Measurements from ENCODE around the gene INO80C.

The INO80C gene

DNA sequence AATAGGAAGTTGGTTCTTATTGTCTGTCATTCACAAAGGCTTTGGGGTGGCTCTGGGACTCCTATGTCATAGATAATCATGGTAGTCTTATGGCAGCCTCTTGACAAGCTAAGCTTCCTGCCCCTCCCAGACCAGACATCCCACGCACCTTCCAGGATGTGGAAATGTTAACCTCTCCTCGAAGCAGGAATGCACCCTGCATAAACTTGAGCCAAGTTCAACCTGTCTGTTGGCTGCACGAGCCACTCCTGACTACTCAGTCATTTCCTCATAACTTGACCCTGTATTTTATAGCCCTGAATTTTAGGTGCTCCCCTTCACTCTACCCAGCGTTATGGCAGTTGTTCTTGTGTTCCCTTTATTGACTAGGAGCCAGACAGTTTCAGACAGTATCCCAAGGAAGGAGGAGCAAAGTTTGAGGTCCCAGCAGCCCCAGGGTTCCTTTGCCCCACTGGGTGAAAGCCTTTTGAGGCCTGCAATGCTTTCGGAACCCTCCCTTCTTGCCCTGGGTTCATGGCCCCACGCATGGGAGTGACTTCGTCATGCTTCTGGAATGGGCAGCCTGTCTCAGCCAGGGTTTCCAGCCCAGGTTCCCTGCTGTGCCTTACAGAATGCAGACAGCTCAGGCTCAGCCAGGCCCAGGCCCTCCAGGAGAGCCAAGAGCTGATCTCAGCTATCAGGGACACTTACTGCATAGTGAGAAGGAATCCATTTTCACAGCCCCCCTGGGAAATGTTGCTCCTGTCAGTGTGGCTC is 15.6 kb upstream of the INO80C start:
- DNase-seq (ENCODE audit: low read depth): no peak

DNA sequence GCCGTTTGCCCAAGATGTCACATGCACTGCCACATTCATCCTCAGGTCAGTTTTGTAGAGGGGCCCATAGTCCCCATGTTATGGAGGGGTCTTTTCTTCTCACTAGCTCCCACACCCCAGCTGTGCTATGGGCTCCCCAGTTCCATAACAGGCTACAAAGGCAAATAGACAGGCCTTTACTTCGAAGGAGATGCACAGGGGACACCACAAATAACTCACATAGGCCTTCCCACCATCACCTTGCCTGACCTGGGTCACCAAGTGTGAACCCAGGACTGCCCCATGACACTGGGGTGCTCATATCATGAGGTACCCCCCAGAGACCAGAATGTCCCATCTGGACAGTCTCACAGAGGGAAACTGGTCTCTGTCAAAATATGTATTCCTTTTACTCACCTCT is 15.0 kb upstream of the INO80C start:
- DNase-seq (ENCODE audit: low read depth): no peak

DNA sequence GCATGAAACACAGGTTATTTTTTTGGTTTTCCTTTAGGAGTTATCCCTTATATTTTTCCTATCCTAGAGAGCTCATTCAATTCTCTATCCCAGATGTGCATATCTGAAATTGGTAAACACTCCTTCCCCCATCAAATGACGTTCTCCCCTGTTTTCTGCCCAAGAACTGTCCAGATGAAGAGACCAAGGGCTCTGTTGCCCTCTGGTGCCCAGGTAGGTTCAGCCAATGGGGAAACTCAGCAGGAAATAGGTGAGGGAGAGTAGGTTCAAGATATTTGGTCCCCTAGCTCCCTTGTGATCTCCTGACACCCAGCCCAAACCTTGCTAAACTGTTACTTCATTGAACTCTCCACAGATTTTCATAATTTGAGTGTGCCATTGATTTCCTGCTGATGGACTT is 14.1 kb upstream of the INO80C start:
- no peak for DNase-seq (ENCODE audit: low read depth)

DNA sequence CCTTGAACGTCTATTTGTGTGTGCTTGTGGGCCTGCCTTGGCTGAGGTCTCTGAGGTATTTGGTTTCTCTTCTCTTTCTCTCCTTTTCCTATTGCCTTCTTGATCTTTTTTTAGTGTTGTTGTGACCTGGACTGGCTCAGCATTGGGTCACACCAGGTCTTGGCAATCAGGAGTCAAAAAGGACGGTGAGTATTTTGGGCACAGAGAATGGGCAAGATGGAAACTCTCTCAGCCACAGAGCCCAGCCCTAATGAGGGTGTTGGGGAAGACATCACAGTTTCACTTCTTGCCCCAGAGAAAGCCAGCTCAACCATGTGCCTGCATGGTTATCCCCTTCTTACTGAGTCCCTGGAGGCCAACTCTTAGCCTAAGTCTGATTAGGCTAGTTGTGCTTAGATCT is 13.7 kb upstream of the INO80C start:
- no peak for DNase-seq (ENCODE audit: low read depth)

DNA sequence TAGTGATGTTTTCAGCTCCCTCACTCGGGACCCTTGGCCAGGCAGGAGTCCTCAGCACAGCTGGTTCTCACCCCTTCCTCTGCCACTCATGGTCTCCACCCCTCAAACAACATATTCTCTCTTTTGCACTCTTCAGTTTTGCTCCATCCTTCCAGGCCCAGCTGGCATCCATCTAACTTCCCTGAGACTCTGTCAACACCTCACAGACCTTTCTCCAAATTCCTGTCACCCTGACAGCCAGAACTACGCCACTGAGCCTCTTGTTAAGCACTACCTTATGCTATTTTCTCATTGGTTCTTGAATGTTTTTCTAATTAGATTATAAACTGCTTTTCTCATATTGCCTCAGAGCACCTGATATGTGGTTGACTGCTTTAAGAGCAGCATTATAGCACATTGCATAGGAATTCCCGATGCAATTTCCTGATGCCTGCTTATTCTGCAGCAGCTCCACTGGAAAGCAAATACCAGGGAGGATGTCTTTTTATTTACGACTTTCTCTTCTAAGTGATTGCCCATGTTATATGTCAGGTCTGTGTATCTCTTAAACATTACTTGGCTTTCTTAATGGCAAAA is 12.4 kb upstream of the INO80C start:
- DNase-seq (ENCODE audit: low read depth): no peak

DNA sequence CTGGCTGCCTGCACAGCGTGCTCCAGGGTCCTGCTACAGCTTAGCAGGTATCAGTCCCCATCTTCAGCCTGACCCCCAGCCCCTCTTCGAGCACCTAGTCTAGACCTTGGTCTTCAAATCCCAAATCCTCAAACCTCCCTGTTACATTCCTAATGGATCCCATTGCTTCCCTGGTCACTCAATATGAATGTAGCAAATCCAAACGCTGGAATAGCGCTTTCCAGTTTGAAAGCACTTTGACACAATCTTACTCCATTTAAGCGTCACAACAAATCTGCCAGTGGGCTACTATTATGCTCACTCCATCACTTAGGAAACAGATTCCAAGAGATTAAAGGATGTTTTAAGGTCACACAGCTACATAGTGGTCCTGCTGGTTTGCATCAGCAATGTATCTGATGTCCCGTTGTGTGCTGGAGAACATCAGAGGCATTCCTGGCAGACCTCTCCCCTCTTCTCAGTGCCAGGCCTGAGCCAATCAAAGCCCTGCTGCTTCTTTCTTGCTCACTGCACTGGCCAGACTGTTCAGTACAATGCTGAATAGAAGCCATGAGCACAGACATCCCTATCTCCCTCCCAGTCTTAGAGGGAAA is 11.1 kb upstream of the INO80C start:
- DNase-seq (ENCODE audit: low read depth): no peak

DNA sequence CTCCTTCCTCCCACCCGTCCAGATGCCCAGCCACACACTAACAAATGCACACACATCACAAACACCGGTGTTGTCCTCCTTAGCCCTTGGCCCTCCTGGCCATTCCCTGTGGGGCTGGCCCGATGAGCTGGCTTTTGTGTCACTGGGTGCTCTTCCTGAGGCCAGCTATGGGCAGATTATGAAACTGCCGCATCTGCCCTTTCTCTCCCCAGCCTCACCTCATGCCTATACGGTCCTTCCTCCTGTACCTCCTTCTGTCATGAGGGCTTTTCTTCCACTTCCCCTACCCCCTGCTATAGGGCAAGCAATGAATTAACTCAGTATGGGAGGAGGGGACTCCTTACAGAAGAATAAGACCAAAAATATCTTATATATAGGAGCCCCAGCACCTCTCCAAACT is 10.3 kb upstream of the INO80C start:
- DNase-seq (ENCODE audit: low read depth): no peak

DNA sequence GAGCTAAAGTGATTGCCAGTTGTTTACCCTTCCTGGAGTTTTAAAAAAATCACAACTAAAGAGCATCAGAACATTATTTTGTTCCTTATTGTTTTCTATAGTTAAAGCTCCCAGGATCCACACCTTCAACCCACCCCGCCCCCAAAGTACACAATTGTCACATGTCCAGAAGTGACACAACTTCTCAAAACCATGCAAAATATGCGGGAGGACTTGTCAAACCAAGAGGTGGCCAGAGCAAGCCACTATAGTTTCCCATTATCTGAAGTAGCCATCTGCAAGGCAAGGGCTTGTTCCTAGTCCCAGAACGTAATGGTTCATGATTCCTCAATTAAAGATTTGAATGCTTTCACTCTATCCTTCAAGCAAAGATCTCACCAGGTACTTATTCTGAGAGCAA is 9.9 kb upstream of the INO80C start:
- DNase-seq (ENCODE audit: low read depth): no peak

DNA sequence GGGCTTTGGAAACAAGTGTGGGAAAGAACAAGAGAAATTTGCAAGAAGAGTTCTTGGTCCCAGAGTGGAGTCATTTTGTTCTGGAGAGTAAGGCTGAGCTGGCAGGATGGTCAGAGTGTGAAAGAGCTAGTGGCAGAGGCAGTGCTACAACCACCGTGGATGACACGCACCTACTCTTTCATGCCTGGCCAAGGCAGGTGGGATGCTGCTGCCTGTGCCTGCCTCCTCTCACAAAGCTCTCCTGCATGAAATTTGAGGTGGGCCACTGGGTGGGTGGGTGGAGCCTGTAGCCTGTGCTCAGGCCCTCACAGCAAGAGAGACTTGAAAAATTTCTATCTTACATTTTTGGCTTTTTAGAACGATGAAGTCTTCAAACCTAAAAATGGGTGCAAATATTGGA is 9.4 kb upstream of the INO80C start:
- no peak for DNase-seq (ENCODE audit: low read depth)

DNA sequence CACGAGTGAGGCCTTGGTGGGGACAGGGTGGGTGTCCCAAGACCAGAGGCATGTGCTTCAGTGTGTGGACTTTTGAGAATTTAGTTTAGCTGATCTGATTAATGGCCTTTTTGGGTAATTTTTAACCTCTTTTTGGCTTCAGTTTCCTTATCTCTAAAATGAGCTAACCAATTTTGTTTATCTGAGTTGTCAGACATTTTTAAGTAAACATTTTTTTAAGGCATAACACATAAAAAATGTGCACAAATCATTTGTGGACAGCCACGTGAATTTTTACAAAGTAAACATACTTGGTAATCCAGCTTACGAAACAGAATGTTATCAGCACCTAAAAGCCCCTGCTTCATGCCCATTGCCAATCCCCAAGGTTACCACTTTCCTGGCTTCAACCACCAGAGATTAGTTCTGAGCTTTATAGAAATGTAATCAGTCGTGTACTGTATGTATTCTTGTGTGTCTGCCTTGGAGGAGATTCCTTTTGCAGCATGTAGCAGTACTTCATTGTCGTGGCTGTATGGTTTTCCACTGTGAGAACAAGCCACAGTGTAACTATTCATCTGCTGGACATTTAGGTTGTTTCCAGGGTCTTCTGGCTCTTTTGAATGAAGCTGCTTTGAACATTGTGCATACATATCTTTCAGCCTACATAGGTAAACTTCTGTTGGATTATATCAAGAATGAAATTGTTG is 8.4 kb upstream of the INO80C start:
- no peak for DNase-seq (ENCODE audit: low read depth)

DNA sequence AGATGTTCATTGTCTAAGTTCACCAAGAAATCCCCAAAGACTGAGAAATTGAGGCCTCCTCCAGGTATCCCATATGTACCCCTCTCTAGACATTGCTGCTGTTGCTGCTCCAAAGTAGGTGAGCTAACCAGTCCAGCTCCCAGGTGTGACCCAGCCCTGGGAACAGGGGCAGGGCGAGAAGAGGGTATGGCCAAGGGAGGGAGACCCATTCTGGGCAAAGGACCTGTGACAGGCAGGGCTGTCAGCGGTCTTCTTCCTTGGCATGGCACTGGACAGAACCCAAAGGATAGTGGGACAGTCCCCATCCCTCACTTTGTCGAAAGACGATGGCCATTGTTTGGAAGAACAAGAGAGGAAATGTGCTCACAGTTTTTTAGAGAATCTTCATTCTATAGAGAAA is 7.2 kb upstream of the INO80C start:
- DNase-seq (ENCODE audit: low read depth): no peak

DNA sequence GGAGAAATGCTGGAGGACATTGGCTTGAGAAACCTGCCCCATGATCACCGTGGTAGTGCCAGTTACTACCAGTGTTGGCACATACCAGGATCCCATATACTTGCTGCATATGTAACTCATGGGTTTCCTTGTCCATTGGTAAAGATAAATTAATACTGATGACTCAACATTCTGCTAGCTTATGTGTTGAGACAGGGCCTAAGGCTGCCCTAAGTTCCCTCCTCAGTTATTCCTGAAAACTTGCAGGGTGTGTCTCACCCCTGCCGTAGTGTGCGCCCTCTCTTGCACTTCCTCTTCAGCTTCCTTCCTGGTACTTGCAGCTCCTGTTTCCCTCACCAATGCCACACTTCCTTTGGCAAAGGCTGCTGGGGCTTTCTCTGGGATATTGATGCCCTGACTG is 4.3 kb upstream of the INO80C start:
- DNase-seq (ENCODE audit: low read depth): no peak

DNA sequence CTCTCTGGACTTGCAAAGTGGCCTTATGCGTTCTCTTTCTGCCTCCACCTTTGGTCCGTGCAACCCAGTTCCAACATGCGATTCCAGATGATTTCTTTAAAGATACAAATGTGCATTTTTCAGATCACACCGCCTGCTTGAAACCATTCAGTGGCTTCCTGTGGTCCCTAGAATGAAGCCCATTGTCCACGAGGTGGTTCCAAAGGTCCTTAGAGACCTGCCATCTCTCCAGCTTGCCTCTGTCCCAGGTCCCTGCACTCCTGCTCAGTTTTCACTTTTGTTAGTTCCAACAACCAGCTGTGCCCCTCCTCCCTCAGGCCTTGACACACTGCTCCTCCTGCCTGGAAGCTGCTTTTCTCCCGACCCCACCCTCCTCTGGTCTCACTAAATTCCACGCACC is 3.6 kb upstream of the INO80C start:
- DNase-seq (ENCODE audit: low read depth): no peak

DNA sequence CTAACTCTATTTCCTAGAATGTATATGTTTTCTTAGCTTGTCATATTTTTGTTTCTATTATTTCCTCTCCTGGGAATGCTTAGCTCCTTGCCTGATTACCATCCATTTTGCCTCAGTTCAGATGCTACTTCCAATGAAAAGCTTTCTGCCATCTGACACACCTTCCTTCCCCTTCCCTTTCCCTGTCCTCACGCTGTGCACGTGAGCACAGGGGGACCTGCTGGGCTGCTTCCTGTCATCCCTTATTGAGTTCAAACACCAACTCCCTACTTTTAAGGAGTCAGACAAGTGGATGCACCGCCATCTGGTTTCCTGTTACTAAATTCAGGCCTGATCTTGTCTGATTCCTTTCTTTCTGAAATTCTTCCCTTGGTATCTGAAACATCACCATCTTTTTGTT is 2.4 kb upstream of the INO80C start:
- no peak for DNase-seq (ENCODE audit: low read depth)

DNA sequence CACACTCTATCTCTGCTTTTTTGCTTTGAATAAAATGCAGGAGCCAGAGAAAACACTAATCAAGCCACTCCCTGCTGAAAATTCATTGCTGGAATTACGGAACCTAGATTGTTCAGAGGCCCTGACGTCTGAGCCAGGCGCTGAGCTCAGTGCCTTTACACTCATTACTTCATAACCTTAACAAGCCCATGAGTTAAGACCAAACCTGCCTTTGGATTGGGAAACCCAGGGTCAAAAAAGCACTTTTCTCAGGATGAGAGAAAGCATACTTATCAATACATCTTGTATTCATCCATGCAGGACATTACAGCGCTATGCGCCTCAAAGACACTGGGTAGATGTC is 762 bp downstream of the INO80C start:
- no peak for DNase-seq (ENCODE audit: low read depth)

DNA sequence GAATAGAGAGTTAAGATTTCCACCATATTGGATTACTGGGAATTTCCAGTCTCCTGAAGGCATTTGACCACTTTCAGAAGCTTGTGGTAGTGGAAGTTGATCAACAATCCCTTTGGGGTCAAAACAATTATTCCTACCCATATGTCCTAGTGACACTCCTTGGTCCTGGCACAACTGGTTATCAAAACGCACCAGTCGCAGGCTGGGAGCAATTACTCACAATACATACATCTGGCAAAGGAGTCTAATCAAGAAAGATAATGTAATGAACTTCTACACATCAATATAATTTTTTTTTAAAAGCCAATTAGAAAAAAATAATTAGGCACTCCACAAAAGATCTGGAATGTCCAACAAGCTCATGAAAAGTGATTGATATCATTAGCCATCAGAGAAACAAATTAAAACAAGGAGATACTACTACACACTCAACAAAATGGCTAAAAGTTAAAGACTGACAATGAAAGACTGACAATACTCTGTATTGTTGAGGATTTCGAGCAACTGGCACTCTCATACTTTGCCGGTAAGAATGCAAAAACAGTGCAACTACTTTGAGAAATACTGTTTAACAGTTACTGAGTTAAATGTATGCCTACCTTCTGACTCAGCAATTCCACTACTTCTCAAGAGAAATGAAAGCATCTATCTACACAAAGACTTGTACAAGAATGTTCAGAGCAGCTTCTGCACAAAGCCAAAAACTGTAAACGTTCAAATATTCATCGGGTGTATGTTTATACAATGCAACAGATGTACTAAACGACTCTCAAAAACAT is 2.0 kb downstream of the INO80C start:
- no peak for DNase-seq (ENCODE audit: low read depth)

DNA sequence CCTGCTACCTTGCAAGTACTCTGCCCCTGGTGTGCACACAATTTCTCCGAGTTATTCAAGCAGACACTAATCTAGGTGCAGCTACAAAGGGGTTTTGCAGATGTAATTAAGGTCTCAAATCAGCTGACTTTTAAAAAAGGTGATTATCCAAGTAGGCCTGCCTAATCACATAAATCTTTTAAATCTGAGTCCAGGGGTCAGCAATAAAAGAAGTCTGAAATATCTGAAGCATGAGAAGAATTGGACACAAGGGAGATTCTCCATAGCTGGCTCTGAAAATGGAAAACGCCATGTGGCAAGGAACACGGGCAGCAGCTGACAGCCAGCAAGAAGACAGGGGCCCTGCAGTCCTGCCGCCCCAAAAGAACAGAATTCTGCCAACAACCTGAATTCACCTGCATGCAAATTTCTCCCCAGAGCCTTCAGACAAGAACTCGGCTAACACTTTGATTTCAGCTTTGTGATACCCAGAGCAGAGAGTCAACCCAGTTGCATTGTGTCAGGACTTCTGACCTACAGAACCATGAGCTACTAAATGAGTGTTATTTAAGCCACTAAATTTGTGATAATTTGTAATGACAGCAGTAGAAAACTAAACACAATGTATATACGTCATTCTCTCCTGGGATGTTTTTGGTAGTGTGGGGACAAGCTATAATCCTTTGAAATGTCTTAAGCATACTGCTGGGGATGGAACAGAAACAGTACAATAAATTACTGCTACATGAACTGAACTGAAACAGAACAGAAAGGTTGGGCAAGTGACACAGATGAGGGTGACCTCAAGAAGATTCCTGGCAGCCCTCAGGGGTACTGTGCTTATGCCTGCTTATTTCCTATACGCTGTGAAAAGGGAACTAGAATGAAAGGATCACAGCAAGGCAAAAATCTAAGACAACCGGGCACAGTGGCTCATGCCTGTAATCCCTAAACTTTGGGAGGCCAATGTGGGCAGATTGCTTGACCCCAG is 3.2 kb downstream of the INO80C start:
- DNase-seq (ENCODE audit: low read depth): no peak

DNA sequence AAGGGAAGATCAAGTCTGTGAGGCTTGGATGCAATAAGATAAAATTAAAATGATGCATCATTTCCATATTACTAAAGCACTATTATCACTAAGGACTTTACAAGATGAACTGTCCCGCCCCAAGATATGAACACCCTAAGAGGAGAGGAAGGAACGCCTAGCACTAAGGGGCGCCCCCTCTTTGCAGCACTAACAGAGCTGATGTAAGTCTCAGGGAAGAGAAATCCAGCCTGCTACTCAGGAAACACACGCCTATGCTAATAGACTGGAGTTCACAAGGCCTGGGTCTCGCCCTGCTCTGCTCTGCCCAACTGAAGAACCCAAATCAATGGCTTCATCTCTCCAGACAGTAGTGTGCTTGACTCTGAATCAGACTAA is 6.1 kb downstream of the INO80C start:
- no peak for DNase-seq (ENCODE audit: low read depth)

DNA sequence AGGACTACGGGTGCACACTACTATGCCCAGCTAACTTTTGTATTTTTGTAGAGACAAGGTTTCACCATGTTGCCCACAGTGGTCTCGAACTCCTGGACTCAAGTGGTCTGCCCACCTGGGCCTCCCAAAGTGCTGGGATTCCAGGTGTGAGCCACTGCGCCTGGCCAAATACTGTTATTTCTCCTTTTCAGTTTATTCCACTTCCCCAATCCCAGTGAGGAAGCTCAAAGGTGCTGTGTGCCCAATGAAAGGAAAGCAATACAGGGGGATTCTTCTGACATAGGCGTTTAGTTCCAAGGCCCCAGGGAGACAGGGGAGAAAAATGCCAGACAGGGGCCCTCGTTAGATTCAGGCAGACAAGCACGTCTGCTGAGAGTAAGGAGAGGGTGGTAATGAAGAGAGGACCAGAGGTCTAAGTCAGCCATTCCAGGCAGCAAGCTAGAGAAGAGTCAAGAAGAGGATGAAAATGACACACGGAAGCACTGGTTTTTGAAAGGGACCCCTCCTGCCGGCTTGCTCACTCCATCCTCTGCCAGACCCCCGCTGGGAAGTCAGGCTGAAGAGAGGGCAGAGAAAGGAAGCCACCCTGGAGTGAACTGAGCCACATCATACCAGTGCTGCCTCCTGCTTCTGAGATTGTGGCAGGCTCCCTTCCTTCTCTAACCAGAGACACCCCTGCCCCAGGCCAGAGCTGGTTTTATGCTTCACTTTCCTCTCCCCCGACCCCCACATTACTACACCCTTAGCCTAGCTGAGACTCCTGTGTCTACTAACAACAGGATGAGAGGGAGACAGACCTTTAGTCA is 6.7 kb downstream of the INO80C start:
- no peak for DNase-seq (ENCODE audit: low read depth)

DNA sequence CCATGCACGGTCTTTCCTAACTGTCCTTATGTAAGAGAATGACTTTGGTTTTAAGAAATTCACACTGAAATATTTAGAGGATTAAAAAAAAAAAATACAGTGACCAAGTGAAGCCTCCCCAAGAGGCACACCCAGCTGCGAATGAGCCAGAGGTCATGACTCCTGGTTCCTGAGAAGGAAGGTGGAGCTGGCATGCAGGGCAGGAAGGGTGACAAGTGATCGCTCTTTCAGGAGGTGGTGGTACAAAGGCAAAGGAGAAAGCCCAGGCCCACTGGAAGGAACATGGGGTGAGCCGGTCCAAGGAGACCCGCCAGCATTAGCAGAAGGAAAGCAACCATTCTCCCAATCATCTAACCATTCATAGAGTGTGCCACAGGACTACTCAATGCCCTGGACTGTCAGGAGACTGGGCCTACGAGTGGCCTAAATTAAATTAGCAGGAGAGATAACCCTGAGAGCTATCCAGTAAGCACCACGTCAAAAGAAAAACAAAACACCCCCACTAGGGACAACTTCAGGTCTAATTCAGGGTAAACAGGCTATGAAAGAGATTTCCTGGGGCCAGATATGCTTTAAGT is 7.8 kb downstream of the INO80C start:
- no peak for DNase-seq (ENCODE audit: low read depth)
